Erythroblast (primary cell): ENCODE results near the gene CTIF.

Experiments
- GATA1 ChIP-seq: IDR thresholded peaks from 2 replicates; pipeline ENCODE4 v1.6.1; 2011; ENCODE audit warnings: low read depth, mild to moderate bottlenecking, control low read depth, low read length, moderate library complexity
- POLR2A ChIP-seq: IDR thresholded peaks from 2 replicates; pipeline ENCODE4 v1.6.1; 2011; ENCODE audit warnings: mild to moderate bottlenecking, low read length

DNA sequence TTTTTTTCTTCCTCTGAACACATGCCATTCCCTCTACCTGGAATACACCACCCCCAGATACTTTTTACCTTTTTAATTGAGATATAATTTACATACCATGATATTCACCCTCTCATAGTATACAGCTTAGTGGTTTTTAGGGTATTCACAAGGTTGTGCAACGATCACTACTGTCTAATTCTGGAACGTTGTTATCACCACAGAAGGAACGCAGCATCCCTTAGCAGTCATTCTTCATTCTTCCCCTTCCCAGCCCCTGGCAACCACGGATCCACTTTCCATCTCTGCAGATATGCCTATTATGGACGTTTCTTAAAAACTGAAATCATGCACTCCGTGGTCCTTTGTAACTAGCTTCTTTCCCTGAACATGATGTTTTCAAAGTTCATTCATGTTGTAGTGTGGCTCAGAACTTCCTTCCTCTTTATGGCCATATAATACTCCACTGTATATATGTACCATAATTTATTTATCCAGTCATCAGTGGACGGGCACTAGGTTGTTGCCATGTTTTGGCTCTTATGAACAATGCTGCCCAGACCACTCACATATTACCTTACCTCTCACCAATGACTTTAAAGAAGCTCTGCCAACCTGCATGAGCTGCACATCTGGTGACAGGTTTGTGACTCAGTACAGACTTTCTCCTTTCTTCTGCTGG, 168.9 kb downstream of the CTIF start:
- TF ChIP-seq POLR2A (no peak), GATA1 (no peak)
